ENCODE data around the gene HOXA7. TPM values are rescaled to one million over a fixed set of nuclear protein-coding genes. Genes with fewer than 3 reads are reported as not detected.

Gene HOXA7
- total RNA-seq, 1 donor from 2014 or later, result not detected

DNA sequence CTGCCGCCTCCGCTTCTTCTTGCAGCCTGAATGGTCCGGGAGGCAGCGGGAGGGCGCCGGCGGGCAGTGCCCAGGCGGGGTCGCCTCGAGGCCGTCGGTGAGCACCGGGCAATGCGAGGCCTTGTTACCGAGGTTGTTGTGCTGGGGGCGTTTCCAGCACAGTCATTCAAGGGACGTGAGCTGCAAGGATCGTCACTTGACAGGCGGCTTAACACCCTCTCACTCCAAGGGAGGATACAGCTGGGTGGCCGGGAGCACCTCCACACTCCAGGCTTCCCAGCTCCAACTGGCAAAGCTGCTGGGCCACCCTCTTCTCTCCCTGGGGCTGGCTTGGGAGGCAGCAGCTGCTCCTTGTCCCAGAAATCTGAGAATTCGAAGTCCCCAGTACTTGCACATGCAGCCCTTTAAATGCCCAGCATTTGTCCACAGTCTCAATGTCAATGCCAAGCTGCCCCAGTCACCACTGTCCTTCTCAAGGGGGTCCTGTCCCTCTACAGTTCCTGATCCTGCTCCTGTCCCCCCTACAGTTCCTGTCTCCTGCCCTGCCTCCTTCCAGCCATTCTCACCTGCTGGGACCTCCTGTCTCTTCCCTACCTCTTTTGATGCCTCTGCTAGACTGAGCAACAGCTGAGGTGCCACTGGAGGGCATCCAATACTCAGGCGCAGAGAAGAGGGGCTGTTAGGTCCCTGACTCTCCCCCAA lies 33.0 kb upstream of the HOXA7 start:
- no peak for DNase-seq (ENCODE audit: low spot score)
- Histone ChIP-seq H3K27me3 (peaks cover 100% of the 10 kb centered on the region), H3K4me3 (no peak overlapping the region), H3K36me3 (no peaks in the 10 kb centered on the region), H3F3A (ENCODE audit: low read depth) (no peaks in the 10 kb centered on the region), H3K4me1 (no peaks in the 10 kb centered on the region), H3K79me2 (ENCODE audit: low read depth) (no peaks in the 10 kb centered on the region), H3K27ac (no peak overlapping the region), H2AFZ (replicated peaks) (no peak overlapping the region), H4K20me1 (ENCODE audit: low read depth) (peaks cover 98% of the 10 kb centered on the region), H3K9me3 (ENCODE audit: low read depth) (no peaks in the 10 kb centered on the region), H3K9ac (no peak overlapping the region), H3K4me2 (no peak overlapping the region)
- TF ChIP-seq EZH2 (IDR thresholded peaks at IDR 0.05) (no peak), EZH2phosphoT487 (IDR thresholded peaks at IDR 0.05) (no peak)
- TF ChIP-seq, protein P1, sequence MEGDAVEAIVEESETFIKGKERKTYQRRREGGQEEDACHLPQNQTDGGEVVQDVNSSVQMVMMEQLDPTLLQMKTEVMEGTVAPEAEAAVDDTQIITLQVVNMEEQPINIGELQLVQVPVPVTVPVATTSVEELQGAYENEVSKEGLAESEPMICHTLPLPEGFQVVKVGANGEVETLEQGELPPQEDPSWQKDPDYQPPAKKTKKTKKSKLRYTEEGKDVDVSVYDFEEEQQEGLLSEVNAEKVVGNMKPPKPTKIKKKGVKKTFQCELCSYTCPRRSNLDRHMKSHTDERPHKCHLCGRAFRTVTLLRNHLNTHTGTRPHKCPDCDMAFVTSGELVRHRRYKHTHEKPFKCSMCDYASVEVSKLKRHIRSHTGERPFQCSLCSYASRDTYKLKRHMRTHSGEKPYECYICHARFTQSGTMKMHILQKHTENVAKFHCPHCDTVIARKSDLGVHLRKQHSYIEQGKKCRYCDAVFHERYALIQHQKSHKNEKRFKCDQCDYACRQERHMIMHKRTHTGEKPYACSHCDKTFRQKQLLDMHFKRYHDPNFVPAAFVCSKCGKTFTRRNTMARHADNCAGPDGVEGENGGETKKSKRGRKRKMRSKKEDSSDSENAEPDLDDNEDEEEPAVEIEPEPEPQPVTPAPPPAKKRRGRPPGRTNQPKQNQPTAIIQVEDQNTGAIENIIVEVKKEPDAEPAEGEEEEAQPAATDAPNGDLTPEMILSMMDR (IDR thresholded peaks at IDR 0.05), result no peak
- Mint-ChIP-seq H3K4me1 (peaks cover 6% of the 10 kb centered on the region), H3K36me3 (no peaks in the 10 kb centered on the region), H3K9me3 (peaks cover 19% of the 10 kb centered on the region), H3K27ac (no peak overlapping the region), H3K4me3 (no peak overlapping the region), H3K27me3 (ENCODE audit: insufficient read depth, low read depth) (peaks cover 95% of the 10 kb centered on the region)

DNA sequence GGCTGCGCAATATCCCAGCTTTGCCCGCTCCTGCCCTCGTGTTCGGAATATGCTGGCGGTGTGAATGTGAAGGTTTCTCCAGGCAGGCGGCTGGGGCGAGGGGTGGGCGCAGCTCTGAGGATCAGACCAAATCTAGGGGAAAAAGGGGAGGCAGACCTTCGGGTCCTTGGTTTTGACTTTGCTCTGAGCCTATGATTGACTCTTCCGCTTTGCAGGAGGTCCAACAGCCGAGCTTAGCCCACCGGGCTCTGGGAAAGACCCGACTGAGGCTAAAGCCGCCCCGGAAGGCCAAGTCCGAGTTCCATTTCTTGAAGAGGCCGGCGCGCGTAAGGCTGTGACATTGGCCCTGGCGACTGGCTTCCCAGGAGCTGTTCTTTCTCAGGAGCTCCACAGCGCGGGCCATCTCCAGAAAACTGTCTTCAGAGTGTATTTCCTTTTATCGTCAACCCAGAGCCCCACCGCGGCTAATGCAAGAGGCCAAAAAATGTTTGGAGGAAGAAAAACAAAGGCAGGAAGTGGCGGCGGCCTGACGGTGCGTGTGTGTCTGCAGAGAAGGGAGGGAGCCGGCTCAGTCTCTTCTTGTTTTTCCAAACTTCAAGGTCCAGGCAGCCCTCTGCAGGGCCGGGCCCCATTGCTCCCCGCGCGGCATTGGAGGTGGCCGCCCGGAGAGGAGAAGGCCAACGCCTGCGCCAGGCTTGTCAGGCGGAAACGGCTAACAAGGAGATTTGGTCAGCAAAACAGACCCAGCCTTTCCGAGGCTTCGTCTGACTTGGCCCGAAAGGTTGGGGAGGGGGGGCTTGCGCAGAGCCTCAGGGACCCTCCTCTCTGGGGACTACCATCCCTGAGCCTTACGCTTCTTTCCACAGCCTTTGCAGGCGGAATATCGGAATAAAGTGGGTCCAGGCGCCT lies 32.2 kb upstream of the HOXA7 start:
- Histone ChIP-seq H3K9me3 (ENCODE audit: low read depth) (no peaks in the 10 kb centered on the region), H3K4me2 (no peak overlapping the region), H2AFZ (replicated peaks) (no peak overlapping the region), H3K27me3 (peaks cover 100% of the 10 kb centered on the region), H3K27ac (no peak overlapping the region), H3K4me3 (no peak overlapping the region), H3K4me1 (peaks cover 4% of the 10 kb centered on the region), H3K36me3 (no peaks in the 10 kb centered on the region), H3K9ac (no peak overlapping the region), H4K20me1 (ENCODE audit: low read depth) (peaks cover 98% of the 10 kb centered on the region), H3F3A (ENCODE audit: low read depth) (peaks cover 6% of the 10 kb centered on the region), H3K79me2 (ENCODE audit: low read depth) (no peaks in the 10 kb centered on the region)
- Mint-ChIP-seq H3K36me3 (no peaks in the 10 kb centered on the region), H3K4me3 (no peak overlapping the region), H3K27me3 (ENCODE audit: insufficient read depth, low read depth) (peaks cover 95% of the 10 kb centered on the region), H3K4me1 (peaks cover 10% of the 10 kb centered on the region), H3K27ac (no peak overlapping the region), H3K9me3 (peaks cover 19% of the 10 kb centered on the region)
- no peak for DNase-seq (ENCODE audit: low spot score)
- TF ChIP-seq EZH2phosphoT487 (IDR thresholded peaks at IDR 0.05), result peak; percentile 89
- TF ChIP-seq, protein P1 (IDR thresholded peaks at IDR 0.05), result no peak
- peak; percentile 93 for TF ChIP-seq EZH2 (IDR thresholded peaks at IDR 0.05)

DNA sequence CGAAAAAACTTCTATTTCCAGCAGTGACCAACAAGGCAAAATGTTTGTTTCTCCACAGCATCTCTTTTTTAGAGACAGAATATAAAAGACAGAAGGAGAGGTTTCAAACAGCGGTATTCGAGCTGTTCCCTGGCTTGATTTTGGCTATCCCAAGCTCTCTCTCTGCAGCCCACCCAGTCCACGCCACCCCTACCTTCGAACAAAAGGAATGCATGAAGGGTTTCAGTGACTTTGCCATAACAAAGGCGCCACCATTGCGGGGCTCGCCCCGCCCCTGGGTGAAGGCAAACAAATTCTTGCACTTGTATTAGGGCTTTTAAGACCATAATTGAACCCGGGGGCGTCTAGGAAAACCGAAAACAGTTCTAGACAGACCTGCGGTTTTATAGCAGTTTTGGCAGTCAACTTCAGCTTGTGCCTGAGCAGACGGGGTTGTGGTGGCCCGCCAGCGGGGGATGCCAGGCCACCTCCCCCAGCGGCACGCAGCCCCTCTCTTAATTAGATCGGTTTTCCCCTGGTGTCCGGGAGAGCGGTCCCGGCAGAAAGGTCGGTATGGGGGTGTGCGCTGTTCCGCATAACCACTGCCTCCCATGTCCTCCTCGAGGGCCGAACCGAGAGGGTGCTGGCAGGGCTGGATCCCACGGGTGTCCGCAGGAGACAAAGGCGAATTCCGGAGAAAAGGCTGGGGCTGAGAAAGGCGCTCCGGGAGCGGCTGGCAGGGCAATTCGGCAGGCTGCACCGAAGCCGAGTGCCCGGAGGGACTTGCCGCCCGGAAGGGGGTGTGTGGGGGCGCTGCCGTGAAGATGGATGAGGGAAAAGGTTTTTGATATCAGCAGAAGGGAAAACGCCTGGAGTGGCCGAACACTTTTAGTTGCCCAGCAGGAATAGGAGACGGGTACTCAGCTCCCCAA lies 31.3 kb upstream of the HOXA7 start:
- no peak overlapping the region for H2AFZ ChIP-seq (replicated peaks)
- H3K36me3 ChIP-seq, result no peaks in the 10 kb centered on the region
- H3K27me3 ChIP-seq, result peaks cover 100% of the 10 kb centered on the region
- H3K9me3 Mint-ChIP-seq, result peaks cover 21% of the 10 kb centered on the region
- H3K9me3 ChIP-seq (ENCODE audit: low read depth), result no peaks in the 10 kb centered on the region
- H3K36me3 Mint-ChIP-seq, result no peaks in the 10 kb centered on the region
- H3K4me3 ChIP-seq, result no peak overlapping the region
- H4K20me1 ChIP-seq (ENCODE audit: low read depth), result peaks cover 98% of the 10 kb centered on the region
- DNase-seq (ENCODE audit: low spot score), result no peak
- H3F3A ChIP-seq (ENCODE audit: low read depth), result peaks cover 15% of the 10 kb centered on the region
- H3K9ac ChIP-seq, result no peak overlapping the region
- peaks cover 92% of the 10 kb centered on the region for H3K27me3 Mint-ChIP-seq (ENCODE audit: insufficient read depth, low read depth)
- H3K4me3 Mint-ChIP-seq, result no peak overlapping the region
- H3K27ac Mint-ChIP-seq, result no peak overlapping the region
- TF ChIP-seq EZH2phosphoT487 (IDR thresholded peaks at IDR 0.05), result peak; percentile 96
- peak; percentile 88 for TF ChIP-seq EZH2 (IDR thresholded peaks at IDR 0.05)
- TF ChIP-seq, protein P1 (IDR thresholded peaks at IDR 0.05), result no peak
- peaks cover 10% of the 10 kb centered on the region for H3K4me1 Mint-ChIP-seq
- H3K79me2 ChIP-seq (ENCODE audit: low read depth), result no peaks in the 10 kb centered on the region
- no peak overlapping the region for H3K4me2 ChIP-seq
- no peak overlapping the region for H3K27ac ChIP-seq
- peaks cover 13% of the 10 kb centered on the region for H3K4me1 ChIP-seq

All from neural progenitor cell (in vitro differentiated cells).